ENCODE data around the gene FHIT.

Gene FHIT

GRCh38 chr3:60531759-60532158, 719.5 kb downstream of the FHIT start:
- no peak for DNase-seq

DNA sequence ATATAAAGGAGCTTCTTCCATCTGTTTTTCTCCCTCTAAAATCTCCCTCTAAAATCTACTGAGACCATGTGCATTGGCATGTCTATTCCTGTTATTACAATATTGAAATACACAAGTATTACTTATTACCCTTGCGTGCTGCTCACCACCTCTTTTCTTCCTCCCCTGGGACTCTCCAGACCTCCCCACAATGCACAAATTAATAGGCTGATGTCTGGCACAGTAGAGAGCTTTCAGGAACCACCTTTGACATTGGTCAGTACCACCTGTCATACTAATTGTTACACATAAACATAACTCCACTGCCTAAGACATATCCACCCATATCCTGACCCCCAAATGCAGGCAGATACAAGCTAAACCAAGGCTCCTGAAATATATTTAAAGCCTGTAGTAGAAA, 722.6 kb downstream of the FHIT start:
- no peak for DNase-seq

DNA sequence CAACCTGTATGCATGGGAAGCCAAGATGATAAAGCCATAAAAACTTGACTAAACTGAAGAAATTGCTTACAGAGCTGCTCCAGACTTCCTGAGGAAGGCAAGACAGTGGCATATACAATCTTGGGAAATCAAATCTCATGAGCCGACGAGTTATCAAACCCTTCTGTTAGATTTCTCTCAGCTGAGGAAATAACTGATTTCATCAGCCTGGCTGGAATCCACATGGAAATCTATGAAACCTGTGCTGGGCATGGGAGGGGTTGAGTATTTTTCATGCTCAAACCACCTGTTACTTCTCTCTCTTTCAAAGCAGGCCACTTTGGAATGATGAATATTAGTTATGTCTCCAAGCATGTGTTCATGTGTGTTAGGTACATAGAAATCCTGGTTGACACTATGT, 727.7 kb downstream of the FHIT start:
- no peak for DNase-seq

DNA sequence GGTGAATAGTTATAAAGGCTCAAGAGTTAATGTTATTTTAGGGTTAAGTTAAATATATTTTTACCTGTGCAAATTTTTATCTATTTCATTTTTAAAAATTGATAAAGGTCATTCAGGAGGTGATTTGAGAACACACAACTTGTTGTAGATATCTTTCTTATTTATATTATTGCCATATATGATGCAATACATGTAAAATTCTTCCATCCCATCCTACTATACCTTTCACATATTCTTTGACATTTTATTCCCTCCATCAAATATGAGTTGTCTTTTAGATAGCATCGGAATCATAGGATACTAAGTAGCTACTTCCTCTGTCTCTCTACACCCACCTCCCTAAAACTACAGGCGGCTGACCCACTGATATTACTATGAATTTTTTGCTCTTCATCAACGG, 734.1 kb downstream of the FHIT start:
- no peak for DNase-seq

DNA sequence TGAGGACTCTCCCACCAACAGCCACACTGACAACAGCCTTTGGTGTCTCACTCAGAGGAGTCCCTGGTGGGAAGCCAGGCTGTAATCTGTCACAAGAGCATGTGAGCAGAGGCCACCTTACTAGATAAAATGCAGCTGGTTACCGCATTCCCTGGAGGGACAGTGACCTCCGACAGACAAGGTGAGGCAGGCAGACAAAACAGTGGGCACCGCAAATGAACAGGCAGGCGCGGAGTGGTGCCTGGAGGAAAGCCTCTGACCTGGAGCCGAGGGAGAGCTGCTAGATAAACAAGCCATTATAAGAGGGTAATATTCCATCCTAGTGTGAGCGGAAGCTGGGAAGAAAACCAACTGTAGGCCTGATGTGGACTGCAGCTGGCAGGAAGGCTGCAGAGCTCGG, 736.4 kb downstream of the FHIT start:
- DNase-seq = no peak

DNA sequence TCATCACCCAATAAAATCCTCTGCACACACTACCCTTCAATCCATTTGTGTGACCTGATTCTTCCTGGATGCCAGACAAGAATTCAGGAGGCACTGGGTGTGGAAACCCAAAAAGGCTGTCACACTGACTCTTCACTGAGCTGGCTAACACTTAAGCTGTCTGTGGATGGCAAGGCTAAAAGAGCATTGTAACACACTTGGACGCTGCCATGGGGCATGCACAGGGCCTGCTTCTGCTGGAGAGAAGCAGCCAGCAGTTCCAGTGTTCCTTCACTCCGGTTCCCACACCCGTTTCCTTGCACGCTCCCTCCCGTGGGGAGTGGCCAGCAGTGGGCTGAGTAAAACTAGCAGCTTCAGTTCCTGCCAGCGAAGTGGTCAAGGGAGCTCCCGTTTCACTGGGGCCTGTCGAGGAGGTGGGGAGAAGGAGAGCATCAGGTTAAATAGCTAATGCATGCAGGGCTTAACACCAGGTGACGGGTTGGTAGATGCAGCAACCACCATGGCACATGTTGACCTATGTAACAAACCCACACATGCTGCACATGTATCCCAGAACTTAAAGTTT, 737.1 kb downstream of the FHIT start:
- DNase-seq = no peak

- DNase-seq = no peak
These were observed 738.0 kb downstream of the FHIT start for GRCh38 chr3:60513241-60513640.

DNA sequence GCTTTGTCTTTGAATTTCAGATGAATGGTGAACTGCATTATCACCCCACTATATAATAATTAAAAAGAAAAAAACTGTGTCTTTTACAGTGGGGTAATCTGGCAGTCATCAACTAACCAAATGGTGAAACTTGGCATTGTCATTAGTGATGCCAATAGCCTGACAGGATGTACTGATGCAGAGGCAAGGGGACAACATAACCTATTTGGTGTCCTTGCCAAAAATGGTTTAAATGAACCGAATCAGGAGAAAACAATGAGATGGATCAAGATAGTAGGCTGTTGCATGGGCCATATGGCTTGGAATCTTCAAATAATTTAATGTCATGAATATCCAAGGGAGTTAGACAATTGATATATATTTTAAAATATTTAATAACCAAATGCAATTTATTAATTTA, 738.7 kb downstream of the FHIT start:
- DNase-seq = no peak

GRCh38 chr3:60509471-60509870, 741.8 kb downstream of the FHIT start:
- no peak for DNase-seq

DNA sequence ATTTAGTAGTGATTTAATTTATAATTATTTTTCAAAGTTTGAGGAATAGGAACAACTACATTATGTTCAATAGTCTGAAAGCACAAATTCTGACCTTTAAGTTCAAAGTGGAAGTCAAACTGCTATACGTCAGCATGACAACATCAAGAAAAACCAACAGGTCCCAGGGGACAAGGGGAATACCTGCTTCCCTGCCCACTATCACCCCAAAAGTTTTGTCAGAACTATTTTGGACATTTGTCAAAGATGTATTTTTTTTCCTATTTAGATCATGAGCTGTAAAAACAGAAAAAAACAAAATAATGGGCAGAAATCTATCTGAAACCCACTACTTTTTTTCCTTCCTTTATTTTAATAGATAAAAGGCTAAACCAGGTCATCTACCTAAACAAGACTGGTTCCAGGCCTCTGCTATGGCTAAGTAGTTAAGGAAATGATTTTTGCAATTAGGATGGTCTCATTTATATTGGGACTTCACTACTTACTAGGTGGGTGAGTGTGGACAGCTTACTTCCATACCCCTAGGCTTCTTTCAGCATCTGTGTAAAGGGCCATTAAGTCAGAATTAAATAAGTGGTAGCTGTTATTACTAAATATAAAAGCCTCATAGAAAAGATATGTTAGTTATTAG, 746.3 kb downstream of the FHIT start:
- DNase-seq = no peak

GRCh38 chr3:60501314-60501713, 749.9 kb downstream of the FHIT start:
- DNase-seq = no peak

- no peak for DNase-seq
These were observed 753.4 kb downstream of the FHIT start for GRCh38 chr3:60497902-60498301.

GRCh38 chr3:60490992-60491391, 760.3 kb downstream of the FHIT start:
- DNase-seq = no peak

GRCh38 chr3:60475096-60475495, 776.2 kb downstream of the FHIT start:
- no peak for DNase-seq

- DNase-seq = no peak
These were observed 781.8 kb downstream of the FHIT start for GRCh38 chr3:60469481-60469880.

GRCh38 chr3:60463685-60464084, 787.6 kb downstream of the FHIT start:
- no peak for DNase-seq

DNA sequence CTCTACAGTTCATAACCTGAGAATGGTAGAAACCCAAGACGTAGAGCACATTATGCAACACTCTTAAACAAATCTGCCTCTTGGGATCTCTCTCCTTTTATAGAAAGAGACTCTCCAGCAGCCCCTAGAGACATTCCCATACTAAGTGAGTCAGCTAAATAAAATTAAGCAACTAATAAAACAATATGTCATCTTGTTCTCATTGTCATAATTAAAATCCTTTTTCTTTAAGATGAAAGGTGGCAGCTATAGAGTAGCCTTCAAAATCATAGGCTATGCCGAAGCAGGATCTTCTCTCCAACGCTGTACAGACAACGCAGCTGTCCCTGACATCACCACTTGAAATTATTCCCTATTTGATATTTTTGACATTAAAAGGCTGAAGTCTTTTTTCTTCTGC, 790.0 kb downstream of the FHIT start:
- DNase-seq = no peak

DNA sequence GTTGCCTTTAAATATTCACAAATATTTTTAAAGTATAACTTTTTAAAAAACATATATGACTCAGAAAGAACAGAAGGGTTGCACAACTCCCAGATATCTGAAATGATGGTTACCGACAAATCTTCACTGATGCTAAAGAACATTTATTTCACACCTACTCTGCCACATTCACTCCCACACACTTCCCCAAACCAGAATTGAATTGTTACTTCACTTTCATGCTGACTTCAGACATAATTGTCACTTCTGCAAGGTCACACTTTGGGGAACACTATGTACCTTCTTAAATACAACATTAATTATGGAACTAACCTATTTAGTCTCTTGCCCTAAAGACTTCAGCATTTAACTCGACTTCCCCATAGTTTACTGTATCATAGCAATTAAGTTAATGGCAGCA, 795.1 kb downstream of the FHIT start:
- no peak for DNase-seq

GRCh38 chr3:60453326-60453725, 797.9 kb downstream of the FHIT start:
- DNase-seq = no peak

DNA sequence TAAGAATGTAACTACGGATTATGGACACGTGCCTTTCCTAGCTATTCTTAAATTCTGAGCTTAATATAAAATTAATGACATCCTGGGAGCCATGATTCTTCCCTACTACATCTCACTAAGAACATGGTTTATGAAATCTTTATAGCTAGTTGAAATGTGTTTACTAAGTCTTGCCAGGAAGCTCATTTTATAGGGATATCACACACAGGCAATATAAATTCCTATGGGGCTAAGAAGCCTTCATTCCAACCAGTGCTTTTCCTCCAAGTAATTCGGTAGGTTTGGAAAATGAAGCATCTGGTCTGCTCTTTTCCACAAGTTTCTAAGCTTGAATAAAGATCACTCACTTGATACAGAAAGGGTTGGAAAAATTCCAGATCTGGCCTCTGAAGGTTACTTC, 802.6 kb downstream of the FHIT start:
- DNase-seq = no peak

DNA sequence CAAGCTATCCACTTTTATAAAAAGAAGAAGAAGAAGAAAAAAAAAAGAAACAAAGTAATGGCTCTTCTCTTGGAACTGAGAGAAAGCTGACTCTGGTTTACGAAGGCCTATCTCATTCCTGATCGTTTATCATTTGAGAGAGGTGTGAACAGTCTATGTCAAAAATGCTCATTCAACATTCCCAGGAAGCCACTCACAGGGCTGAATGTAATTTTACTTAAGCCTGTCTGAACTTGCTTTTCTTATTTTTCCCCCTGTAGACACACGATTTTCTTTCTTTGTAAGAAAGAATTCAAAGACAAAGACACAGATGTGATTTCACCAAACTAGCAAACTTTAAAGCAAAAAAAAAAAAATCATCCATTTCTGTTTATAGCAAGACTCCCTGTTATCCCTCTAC, 805.8 kb downstream of the FHIT start:
- DNase-seq = no peak

- DNase-seq = no peak
These were observed 806.3 kb downstream of the FHIT start for GRCh38 chr3:60444898-60445437.

DNA sequence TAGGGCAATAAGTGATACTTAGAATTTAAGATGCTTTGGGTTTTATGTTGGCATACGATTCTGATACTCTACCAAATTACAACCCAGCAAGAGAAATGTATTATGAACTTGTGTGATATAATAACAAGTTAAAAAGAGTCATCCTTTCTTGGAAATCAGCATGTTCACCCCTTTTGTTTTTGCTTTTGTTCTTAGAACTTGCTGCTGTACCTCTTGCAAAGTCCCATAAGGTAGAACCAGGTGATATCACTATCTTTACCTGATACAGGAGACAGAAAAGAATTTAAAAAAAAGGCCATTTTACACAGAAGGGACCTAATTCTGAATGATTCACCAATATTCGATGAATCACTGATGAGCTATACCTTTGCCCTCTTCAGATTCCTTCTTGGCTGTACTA, 810.4 kb downstream of the FHIT start:
- no peak for DNase-seq

DNA sequence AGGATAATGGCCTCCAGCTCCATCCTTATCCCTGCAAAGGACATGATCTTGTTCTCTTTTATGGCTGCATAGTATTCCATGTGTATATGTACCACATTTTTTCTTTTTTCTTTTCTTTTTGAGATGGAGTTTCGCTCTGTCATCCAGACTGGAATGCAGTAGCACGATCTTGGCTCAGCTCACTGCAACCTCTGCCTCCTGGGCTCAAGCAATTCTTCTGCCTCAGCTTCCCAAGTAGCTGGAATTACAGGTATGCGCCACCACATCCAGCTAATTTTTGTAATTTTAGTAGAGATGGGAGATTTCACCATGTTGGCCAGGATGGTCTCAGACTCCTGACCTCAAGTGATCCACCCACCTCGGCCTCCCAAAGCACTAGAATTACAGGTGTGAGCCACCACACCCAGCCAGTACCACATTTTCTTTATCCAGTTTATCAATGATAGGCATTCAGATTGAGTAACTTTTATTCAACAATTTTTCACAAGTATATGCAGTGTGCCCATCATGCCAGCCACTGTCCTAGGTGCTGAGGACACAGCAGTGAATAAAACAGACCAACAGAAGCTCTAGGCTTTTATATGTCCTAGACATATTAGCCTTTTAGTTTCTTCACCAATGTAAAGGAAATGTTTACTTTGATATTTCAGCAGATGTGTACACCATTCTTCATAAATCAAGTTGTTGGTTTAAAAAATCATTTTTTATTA, 815.2 kb downstream of the FHIT start:
- no peak for DNase-seq

Measured in SIG-M5 (cell line).